ENCODE data around the gene FBXL3. TPM values are rescaled to one million over a fixed set of nuclear protein-coding genes. Genes with fewer than 3 reads are reported as not detected.
"Not testable (repeated sequence)": the region's sequence is repeated elsewhere in the genome, so short reads cannot be mapped to it uniquely, and the experiment has no call there.

FBXL3 gene
- total RNA-seq, 2 donors from 2014 or later = 74.3 to 81.2 TPM

GRCh38 chr13:76971215-76971614, 55.7 kb downstream of the FBXL3 start:
- peaks cover 12% of the 10 kb centered on the region for H3K4me1 Mint-ChIP-seq
- H3K4me3 Mint-ChIP-seq = no peak overlapping the region
- no peak overlapping the region for H3K27ac Mint-ChIP-seq
- H3K36me3 Mint-ChIP-seq (ENCODE audit: low read depth) = peaks cover 2% of the 10 kb centered on the region
- peaks cover 71% of the 10 kb centered on the region for H3K27me3 Mint-ChIP-seq
- H3K9me3 ChIP-seq (ENCODE audit: control insufficient read depth, low read length, poor library complexity, severe bottlenecking) = no peaks in the 10 kb centered on the region
- DNase-seq = no peak
- no peak for ATAC-seq

GRCh38 chr13:76969488-76970365, 57.2 kb downstream of the FBXL3 start:
- H3K27me3 Mint-ChIP-seq = peaks cover 69% of the 10 kb centered on the region
- peaks cover 12% of the 10 kb centered on the region for H3K4me1 Mint-ChIP-seq
- H3K27ac Mint-ChIP-seq = no peak overlapping the region
- H3K36me3 Mint-ChIP-seq (ENCODE audit: low read depth) = peaks cover 2% of the 10 kb centered on the region
- H3K4me3 Mint-ChIP-seq = no peak overlapping the region
- DNase-seq (no peak), ATAC-seq (no peak)
- no peaks in the 10 kb centered on the region for H3K9me3 ChIP-seq (ENCODE audit: control insufficient read depth, low read length, poor library complexity, severe bottlenecking)

GRCh38 chr13:76968041-76968440, 58.9 kb downstream of the FBXL3 start:
- Mint-ChIP-seq H3K36me3 (ENCODE audit: low read depth) (peaks cover 2% of the 10 kb centered on the region), H3K4me3 (no peak overlapping the region), H3K27ac (no peak overlapping the region), H3K27me3 (peaks cover 57% of the 10 kb centered on the region), H3K4me1 (peaks cover 12% of the 10 kb centered on the region)
- no peak for DNase-seq
- ATAC-seq = no peak
- H3K9me3 ChIP-seq (ENCODE audit: control insufficient read depth, low read length, poor library complexity, severe bottlenecking) = no peaks in the 10 kb centered on the region

- H3K27me3 Mint-ChIP-seq = peaks cover 48% of the 10 kb centered on the region
- H3K36me3 Mint-ChIP-seq (ENCODE audit: low read depth) = peaks cover 4% of the 10 kb centered on the region
- H3K9me3 ChIP-seq (ENCODE audit: control insufficient read depth, low read length, poor library complexity, severe bottlenecking) = no peaks in the 10 kb centered on the region
- H3K4me3 Mint-ChIP-seq = no peak overlapping the region
- DNase-seq = no peak
- H3K4me1 Mint-ChIP-seq = peaks cover 7% of the 10 kb centered on the region
- no peak overlapping the region for H3K27ac Mint-ChIP-seq
- ATAC-seq = no peak
Measured at GRCh38 chr13:76967031-76967430, 59.9 kb downstream of the FBXL3 start.

GRCh38 chr13:76965759-76966421, 61.1 kb downstream of the FBXL3 start:
- peaks cover 4% of the 10 kb centered on the region for H3K36me3 Mint-ChIP-seq (ENCODE audit: low read depth)
- H3K9me3 ChIP-seq (ENCODE audit: control insufficient read depth, low read length, poor library complexity, severe bottlenecking) = no peaks in the 10 kb centered on the region
- no peak for ATAC-seq
- peaks cover 4% of the 10 kb centered on the region for H3K4me1 Mint-ChIP-seq
- no peak overlapping the region for H3K4me3 Mint-ChIP-seq
- DNase-seq = no peak
- peaks cover 41% of the 10 kb centered on the region for H3K27me3 Mint-ChIP-seq
- no peak overlapping the region for H3K27ac Mint-ChIP-seq

GRCh38 chr13:76959734-76960133, 67.2 kb downstream of the FBXL3 start:
- DNase-seq; ATAC-seq; H3K36me3 Mint-ChIP-seq (ENCODE audit: low read depth); H3K9me3 ChIP-seq (ENCODE audit: control insufficient read depth, low read length, poor library complexity, severe bottlenecking); H3K27me3 Mint-ChIP-seq; H3K4me1 Mint-ChIP-seq; H3K27ac Mint-ChIP-seq; H3K4me3 Mint-ChIP-seq: not testable (repeated sequence)

GRCh38 chr13:76958841-76959432, 68.0 kb downstream of the FBXL3 start:
- H3K9me3 ChIP-seq (ENCODE audit: control insufficient read depth, low read length, poor library complexity, severe bottlenecking) = peaks cover 6% of the 10 kb centered on the region
- Mint-ChIP-seq H3K36me3 (ENCODE audit: low read depth) (peaks cover 4% of the 10 kb centered on the region), H3K4me1 (no peaks in the 10 kb centered on the region), H3K4me3 (no peak overlapping the region), H3K27me3 (peaks cover 8% of the 10 kb centered on the region), H3K27ac (no peak overlapping the region)
- no peak for DNase-seq
- ATAC-seq = no peak

- DNase-seq (no peak), ATAC-seq (no peak)
- H3K27ac Mint-ChIP-seq = no peak overlapping the region
- peaks cover 2% of the 10 kb centered on the region for H3K36me3 Mint-ChIP-seq (ENCODE audit: low read depth)
- peaks cover 32% of the 10 kb centered on the region for H3K27me3 Mint-ChIP-seq
- no peak overlapping the region for H3K4me3 Mint-ChIP-seq
- H3K9me3 ChIP-seq (ENCODE audit: control insufficient read depth, low read length, poor library complexity, severe bottlenecking) = peaks cover 6% of the 10 kb centered on the region
- no peaks in the 10 kb centered on the region for H3K4me1 Mint-ChIP-seq
Measured at GRCh38 chr13:76955661-76956060, 71.3 kb downstream of the FBXL3 start.

Other genes starting within 250 kb of the FBXL3 start
- gene KCTD12, start 140.8 kb downstream of the FBXL3 start, total RNA-seq = 1 to 10 TPM; 3.8 to 4.6 TPM
- not detected for gene ACOD1, start 78.6 kb downstream of the FBXL3 start, total RNA-seq
- 10 to 100 TPM; 21.5 to 32.8 TPM for gene CLN5, start 35.1 kb downstream of the FBXL3 start, total RNA-seq